ENCODE measurements around the gene EFCAB11.

Gene EFCAB11

GRCh38 chr14:89957791-89958190 is 3.3 kb upstream of the EFCAB11 start:
- H3K9ac ChIP-seq (ENCODE audit: low read length): no peak overlapping the region
- H2AFZ ChIP-seq (ENCODE audit: low read length): no peak overlapping the region
- H3K9me2 ChIP-seq (ENCODE audit: low read depth, low read length): no peaks in the 10 kb centered on the region
- peaks cover 42% of the 10 kb centered on the region for H3K36me3 ChIP-seq (ENCODE audit: insufficient read depth, low read length)
- H3K27ac ChIP-seq (ENCODE audit: low read depth, low read length, poor library complexity, severe bottlenecking): no peak overlapping the region
- TF ChIP-seq CTCF (IDR thresholded peaks at IDR 0.05; ENCODE audit: low read length) (no peak), EZH2 (IDR thresholded peaks at IDR 0.05; ENCODE audit: borderline replicate concordance, low read length) (no peak)
- H4K20me1 ChIP-seq (ENCODE audit: insufficient read depth, low read length): no peaks in the 10 kb centered on the region
- no peaks in the 10 kb centered on the region for H3K79me2 ChIP-seq (ENCODE audit: insufficient read depth, low read length)
- 0 out of 2 replicates have a peak, but pooled peaks cover 9% of the 10 kb centered on the region for H3K9me3 ChIP-seq (ENCODE audit: low read length)
- H3K4me2 ChIP-seq (ENCODE audit: low read length): 0 out of 2 replicates have a peak overlapping the region, but pooled peaks have one; percentile 96
- peaks cover 25% of the 10 kb centered on the region for H3K4me1 ChIP-seq (ENCODE audit: insufficient read depth, low read length, severe bottlenecking)
- no peaks in the 10 kb centered on the region for H3F3A ChIP-seq (ENCODE audit: insufficient read depth, low read length)
- no peaks in the 10 kb centered on the region for H3K27me3 ChIP-seq (ENCODE audit: insufficient read depth, low read length)
- no peak overlapping the region for H3K4me3 ChIP-seq (ENCODE audit: low read depth, low read length, poor library complexity, severe bottlenecking)

GRCh38 chr14:89957376-89957775 is 2.8 kb upstream of the EFCAB11 start:
- H2AFZ ChIP-seq (ENCODE audit: low read length): no peak overlapping the region
- no peak overlapping the region for H3K9ac ChIP-seq (ENCODE audit: low read length)

GRCh38 chr14:89956661-89957009 is 2.1 kb upstream of the EFCAB11 start:
- Histone ChIP-seq H3K9ac (ENCODE audit: low read length) (peak overlapping the region; percentile 75), H3K4me2 (ENCODE audit: low read length) (peak overlapping the region; percentile 96), H3K27ac (ENCODE audit: low read depth, low read length, poor library complexity, severe bottlenecking) (peak overlapping the region; percentile 64), H2AFZ (ENCODE audit: low read length) (no peak overlapping the region), H3K9me2 (ENCODE audit: low read depth, low read length) (no peaks in the 10 kb centered on the region), H3K9me3 (ENCODE audit: low read length) (0 out of 2 replicates have a peak, but pooled peaks cover 9% of the 10 kb centered on the region), H3F3A (ENCODE audit: insufficient read depth, low read length) (no peaks in the 10 kb centered on the region), H3K4me1 (ENCODE audit: insufficient read depth, low read length, severe bottlenecking) (peaks cover 25% of the 10 kb centered on the region), H4K20me1 (ENCODE audit: insufficient read depth, low read length) (no peaks in the 10 kb centered on the region), H3K79me2 (ENCODE audit: insufficient read depth, low read length) (no peaks in the 10 kb centered on the region), H3K36me3 (ENCODE audit: insufficient read depth, low read length) (peaks cover 35% of the 10 kb centered on the region), H3K27me3 (ENCODE audit: insufficient read depth, low read length) (no peaks in the 10 kb centered on the region), H3K4me3 (ENCODE audit: low read depth, low read length, poor library complexity, severe bottlenecking) (peak overlapping the region; percentile 75)
- TF ChIP-seq CTCF (IDR thresholded peaks at IDR 0.05; ENCODE audit: low read length) (no peak), EZH2 (IDR thresholded peaks at IDR 0.05; ENCODE audit: borderline replicate concordance, low read length) (no peak)

More at GRCh38 chr14:89957376-89957775, 2.8 kb upstream of the EFCAB11 start:
- no peak overlapping the region for H3K27ac ChIP-seq (ENCODE audit: low read depth, low read length, poor library complexity, severe bottlenecking)
- peaks cover 25% of the 10 kb centered on the region for H3K4me1 ChIP-seq (ENCODE audit: insufficient read depth, low read length, severe bottlenecking)
- H4K20me1 ChIP-seq (ENCODE audit: insufficient read depth, low read length): no peaks in the 10 kb centered on the region
- H3K27me3 ChIP-seq (ENCODE audit: insufficient read depth, low read length): no peaks in the 10 kb centered on the region
- H3K9me2 ChIP-seq (ENCODE audit: low read depth, low read length): no peaks in the 10 kb centered on the region
- H3K36me3 ChIP-seq (ENCODE audit: insufficient read depth, low read length): peaks cover 38% of the 10 kb centered on the region
- peak overlapping the region; percentile 96; the same call in 1 of the 2 replicates for H3K4me2 ChIP-seq (ENCODE audit: low read length)
- peak overlapping the region; percentile 75 for H3K4me3 ChIP-seq (ENCODE audit: low read depth, low read length, poor library complexity, severe bottlenecking)
- no peaks in the 10 kb centered on the region for H3K79me2 ChIP-seq (ENCODE audit: insufficient read depth, low read length)
- H3F3A ChIP-seq (ENCODE audit: insufficient read depth, low read length): no peaks in the 10 kb centered on the region
- H3K9me3 ChIP-seq (ENCODE audit: low read length): 0 out of 2 replicates have a peak, but pooled peaks cover 9% of the 10 kb centered on the region
- TF ChIP-seq CTCF (IDR thresholded peaks at IDR 0.05; ENCODE audit: low read length): no peak
- no peak for TF ChIP-seq EZH2 (IDR thresholded peaks at IDR 0.05; ENCODE audit: borderline replicate concordance, low read length)
